GM12892 (cell line): ENCODE measurements around the gene SHANK2.

Experiments
- POLR2A ChIP-seq: IDR thresholded peaks from 2 replicates; pipeline ENCODE4 v1.6.1; 2011; ENCODE audit warnings: low read depth, low read length, control low read depth
- POLR2AphosphoS5 ChIP-seq: IDR thresholded peaks from 2 replicates; pipeline ENCODE4 v1.6.1; 2011; ENCODE audit warnings: low read depth, low read length, control low read depth
- TAF1 ChIP-seq: IDR thresholded peaks from 2 replicates; pipeline ENCODE4 v1.6.1; 2011; ENCODE audit warnings: low read depth, mild to moderate bottlenecking, control low read depth, low read length, borderline replicate concordance

- no peak for TF ChIP-seq POLR2AphosphoS5
- no peak for TF ChIP-seq POLR2A
- TF ChIP-seq TAF1, result no peak
These were observed 30.6 kb downstream of the SHANK2 start for GRCh38 chr11:71221821-71222220.
